Kidney (tissue), 14 donors: ENCODE measurements around the gene CEP97. TPM values are rescaled to one million over a fixed set of nuclear protein-coding genes. Genes with fewer than 3 reads are reported as not detected.
"Not testable (repeated sequence)": the region's sequence is repeated elsewhere in the genome, so short reads cannot be mapped to it uniquely, and the experiment has no call there.

Experiments used
- DNase-seq, 5 donors: peaks; one replicate each; pipeline ENCODE4 v3.0.0-alpha.2; 2013 to 2020
- FAIRE-seq: peaks from 2 replicates; lab custom pipeline; 2012; peaks lifted over from hg19 to GRCh38; lab: Jason Lieb, UNC
- H3K27ac ChIP-seq, 2 donors: one replicate each; pipeline ENCODE4 v1.7.0; 2013; ENCODE audit warnings: low read depth in 2 of 2, low read length in 2 of 2, inconsistent platforms in 1 of 2
- H3K27me3 ChIP-seq: one replicate; pipeline ENCODE4 v1.7.1; 2013; ENCODE audit warnings: low read length, inconsistent platforms; ENCODE audit not compliant: control insufficient read depth, insufficient read depth
- H3K36me3 ChIP-seq, 3 donors: one replicate each; pipeline versions ENCODE4 v1.7.0 to v1.7.1; 2013; ENCODE audit warnings: low read length in 3 of 3, control low read depth in 1 of 3, inconsistent platforms in 1 of 3; ENCODE audit not compliant: insufficient read depth in 3 of 3, control insufficient read depth in 2 of 3
- H3K4me1 ChIP-seq, 3 donors: one replicate each; pipeline versions ENCODE4 v1.7.0 to v1.7.1; 2013; ENCODE audit warnings: low read length in 3 of 3, inconsistent platforms in 1 of 3, low read depth in 1 of 3; ENCODE audit not compliant: control insufficient read depth in 2 of 3, insufficient read depth in 2 of 3
- H3K4me3 ChIP-seq, 3 donors: one replicate each; pipeline versions ENCODE4 v1.7.0 to v1.8.1; 2013; ENCODE audit warnings: low read length in 3 of 3, control low read depth in 1 of 3, inconsistent platforms in 1 of 3
- H3K9ac ChIP-seq, 3 donors: one replicate each; pipeline versions ENCODE4 v1.7.0 to v1.7.1; 2013; ENCODE audit warnings: low read length in 3 of 3, control low read depth in 1 of 3, inconsistent platforms in 1 of 3
- H3K9me3 ChIP-seq, 3 donors: one replicate each; pipeline versions ENCODE4 v1.7.0 to v1.7.1; 2013; ENCODE audit warnings: low read length in 3 of 3, control low read depth in 1 of 3, inconsistent platforms in 1 of 3; ENCODE audit not compliant: control insufficient read depth in 2 of 3, insufficient read depth in 1 of 3
- CTCF ChIP-seq: IDR thresholded peaks from 3 replicates; pipeline ENCODE4 v1.5.1; 2012; ENCODE audit warnings: mild to moderate bottlenecking, moderate library complexity, borderline replicate concordance; ENCODE audit not compliant: insufficient read depth; ENCODE audit errors: extremely low read depth
- intact Hi-C: fragments of 100-400 bp; cut with DNase I; formaldehyde crosslinking; loops from one replicate; pipeline ENCODE4 v1.11.1; 2022
- polyA plus RNA-seq: library from polyadenylated mRNA; stranded (reverse); fragments of 350-450 nt; fragmentation: Illumina TruSeq; extraction: RNeasy Lipid Tissue Mini Kit (QIAGEN cat#74804); gene quantifications from one replicate; pipeline ENCODE4 v1.2.3, GENCODE V29; 2014; ENCODE audit warnings: low read depth, low replicate concordance; ENCODE audit not compliant: insufficient read depth
- total RNA-seq: library from RNA; stranded (reverse); fragmentation: NEBNext Ultra II Directional; extraction: Animal tissue kit (Norgen Biotek cat#: 25700); gene quantifications from one replicate; pipeline ENCODE4 v1.2.1, GENCODE V29; 2021
- donor health status: control.
- donor health status: control.
- donor health status: control.
- donor health status: control.
- donor health status: control.
- donor health status: DM: yes; HTN: yes; CAD: no.
- donor health status: Normal renal cell carcinoma (clear cell type).

CEP97 gene
- total and polyA plus RNA-seq, 2 donors from 2014 or later = 1.7 to 7.5 TPM

DNA sequence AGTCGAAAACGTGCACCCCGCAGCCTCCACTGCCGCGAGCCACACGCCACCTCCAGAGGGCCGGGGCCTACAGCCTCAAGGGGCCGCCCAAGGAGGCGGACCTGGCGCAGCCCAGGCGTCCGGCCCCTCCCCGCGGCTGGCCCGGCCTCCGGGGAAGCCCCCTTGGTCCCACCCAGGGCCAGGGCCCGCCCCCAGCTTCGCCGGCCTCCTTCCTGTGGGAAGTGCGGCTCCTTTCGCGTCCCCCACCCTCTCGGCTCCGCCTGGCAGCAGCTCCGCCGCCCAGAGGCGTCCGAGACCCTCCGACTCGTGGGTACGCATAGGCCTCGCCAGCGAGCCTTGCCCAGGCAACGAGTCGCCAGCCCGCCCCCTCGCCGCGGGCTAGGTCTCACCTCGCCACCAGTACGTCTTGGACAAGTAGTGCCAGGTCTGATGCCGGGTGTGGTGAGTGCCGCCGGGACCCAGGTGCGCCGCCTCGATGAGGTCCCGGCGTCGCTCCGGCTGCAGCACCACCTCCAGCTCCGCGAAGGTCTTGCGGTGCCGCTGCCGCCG lies 48.1 kb upstream of the CEP97 start:
- Histone ChIP-seq H3K36me3 (peaks cover 6 to 12% (median 7%) of the 10 kb centered on the region in 3 donors), H3K9ac (peak overlapping the region; percentile 55 to 99 (median 98)), H3K4me3 (peak overlapping the region; percentile 74 to 98 (median 93)), H3K27ac (peak overlapping the region; percentile 98 to 99), H3K4me1 (peaks cover 0 to 17% (median 12%) of the 10 kb centered on the region in 3 donors), H3K9me3 (no peaks in the 10 kb centered on the region), H3K27me3 (no peaks in the 10 kb centered on the region)
- FAIRE-seq (no peak), DNase-seq (peak; percentile 97 to 99 (median 98))
- intact Hi-C loops = no loop called here
- TF ChIP-seq CTCF = peak; percentile 16

GRCh38 chr3:101676765-101677435 lies 47.5 kb upstream of the CEP97 start, which contains the start of gene ZBTB11:
TSS of gene ZBTB11 (minus strand) at chr3:101677132. CDS start at chr3:101676914, 218 bp downstream.
- peak; percentile 58 for TF ChIP-seq CTCF
- DNase-seq (peak; percentile 100), FAIRE-seq (peak; percentile 98)
- peaks cover 0 to 14% (median 12%) of the 10 kb centered on the region in 3 donors for H3K4me1 ChIP-seq
- peak within 1 kb of the TSS; percentile 98 to 99 for H3K27ac ChIP-seq
- intact Hi-C loops = no loop called here
- H3K9ac ChIP-seq = peak within 1 kb of the TSS; percentile 55 to 99 (median 98)
- H3K9me3 ChIP-seq = no peaks in the 10 kb centered on the region
- peaks cover 7 to 18% (median 12%) of the 10 kb centered on the region in 3 donors for H3K36me3 ChIP-seq
- peak within 1 kb of the TSS; percentile 74 to 98 (median 93) for H3K4me3 ChIP-seq
- H3K27me3 ChIP-seq = no peaks in the 10 kb centered on the region

DNA sequence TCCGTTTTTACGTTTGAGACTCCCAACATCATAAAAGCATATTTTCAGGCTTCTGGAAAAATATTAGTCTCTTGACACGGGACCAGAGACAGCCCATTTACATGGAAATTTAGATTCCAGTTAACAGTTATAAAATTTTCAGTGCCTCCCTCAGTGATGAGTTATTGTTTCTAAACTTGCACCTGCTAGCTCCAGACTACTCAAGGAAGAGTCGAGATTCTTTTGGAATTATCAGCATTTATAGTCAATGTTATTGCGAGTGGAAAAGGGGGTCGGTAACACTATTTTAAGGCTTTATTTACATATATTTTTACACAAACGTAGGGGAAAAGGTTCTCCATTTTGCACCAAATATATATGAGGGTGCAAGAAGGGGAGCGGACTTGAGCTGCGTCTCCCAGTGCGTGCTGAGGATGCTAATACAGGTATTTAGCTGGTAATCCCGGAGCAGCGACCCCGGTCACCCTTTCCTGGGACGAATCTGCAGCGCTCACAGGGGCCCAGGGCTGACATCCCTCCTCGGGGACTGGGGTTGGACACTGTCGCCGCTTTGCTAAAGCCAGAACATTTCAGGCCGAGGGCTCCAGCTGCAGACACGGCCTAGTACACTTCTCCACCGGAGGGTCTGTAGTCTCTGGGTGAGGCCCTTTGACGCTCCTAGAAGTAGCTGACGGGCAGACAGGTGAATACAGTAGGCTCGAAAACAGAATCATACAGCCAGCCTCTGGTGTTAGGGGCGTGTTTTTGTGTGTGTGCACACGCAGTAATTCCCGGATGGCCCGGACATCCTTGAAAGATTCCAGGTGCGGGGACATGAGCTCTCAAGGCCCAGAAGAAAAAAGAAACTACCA lies 46.8 kb upstream of the CEP97 start:
- FAIRE-seq = no peak
- no peaks in the 10 kb centered on the region for H3K9me3 ChIP-seq
- H3K27ac ChIP-seq = peak overlapping the region; percentile 11 to 23
- intact Hi-C loops = no loop called here
- peak overlapping the region; percentile 34 to 98 (median 74) for H3K4me3 ChIP-seq
- TF ChIP-seq CTCF = no peak
- peak in 2 of 5 donors; percentile 73 to 83 for DNase-seq
- H3K4me1 ChIP-seq = peaks cover 0 to 19% (median 12%) of the 10 kb centered on the region in 3 donors
- H3K36me3 ChIP-seq = peaks cover 7 to 26% (median 14%) of the 10 kb centered on the region in 3 donors
- H3K27me3 ChIP-seq = no peaks in the 10 kb centered on the region
- H3K9ac ChIP-seq = peak overlapping the region in 2 of 3 donors; percentile 44 to 55

GRCh38 chr3:101678837-101679236 lies 45.6 kb upstream of the CEP97 start:
- H3K4me1 ChIP-seq = peaks cover 0 to 19% (median 12%) of the 10 kb centered on the region in 3 donors
- FAIRE-seq, intact Hi-C loops: not testable (repeated sequence)

More at GRCh38 chr3:101678837-101679236, 45.6 kb upstream of the CEP97 start:
- H3K27me3 ChIP-seq, H3K9ac ChIP-seq, H3K9me3 ChIP-seq, H3K4me3 ChIP-seq, H3K27ac ChIP-seq, DNase-seq: not testable (repeated sequence)
- H3K36me3 ChIP-seq = peaks cover 7 to 27% (median 14%) of the 10 kb centered on the region in 3 donors
